Keratinocyte (primary cell): Measurements from ENCODE around the gene FAM43B. TPM values are rescaled to one million over a fixed set of nuclear protein-coding genes. Genes with fewer than 3 reads are reported as not detected.

Experiments used
- DNase-seq: peaks from one replicate; pipeline ENCODE4 v3.0.0-alpha.2; 2011; ENCODE audit warnings: low read depth, missing footprints, low spot score
- FAIRE-seq: peaks from 2 replicates; lab custom pipeline; 2011; peaks lifted over from hg19 to GRCh38; lab: Jason Lieb, UNC
- H2AFZ ChIP-seq: 2 replicates; pipeline ENCODE4 v1.6.0; 2012; ENCODE audit warnings: low read length, control low read depth, inconsistent platforms; ENCODE audit not compliant: control insufficient read depth
- H3K27ac ChIP-seq: 2 replicates; pipeline ENCODE4 v1.5.1; 2011; ENCODE audit warnings: low read length; ENCODE audit not compliant: control insufficient read depth, insufficient read depth
- H3K27me3 ChIP-seq: 3 replicates; pipeline ENCODE4 v1.6.0; 2011; ENCODE audit warnings: low read length; ENCODE audit not compliant: control insufficient read depth, insufficient read depth; ENCODE audit errors: extremely low read depth
- H3K36me3 ChIP-seq, 2 experiments: 2 replicates in 1 of 2; 3 replicates in 1 of 2; pipeline ENCODE4 v1.5.1; 2011; ENCODE audit warnings: low read length in 2 of 2, mild to moderate bottlenecking in 1 of 2; ENCODE audit not compliant: control insufficient read depth in 2 of 2, insufficient read depth in 2 of 2; ENCODE audit errors: extremely low read depth in 1 of 2
- H3K4me1 ChIP-seq: 3 replicates; pipeline ENCODE4 v1.5.1; 2011; ENCODE audit warnings: low read length; ENCODE audit not compliant: control insufficient read depth, insufficient read depth; ENCODE audit errors: extremely low read depth
- H3K4me2 ChIP-seq: 3 replicates; pipeline ENCODE4 v1.6.0; 2011; ENCODE audit warnings: low read depth, low read length; ENCODE audit not compliant: control insufficient read depth, insufficient read depth; ENCODE audit errors: extremely low read depth
- H3K4me3 ChIP-seq, 3 experiments: fragments of 200-600 bp in 1 of 3; sonication (generic) in 1 of 3; 2 replicates in 2 of 3; 3 replicates in 1 of 3; pipeline ENCODE4 v1.5.1; 2011 to 2016; ENCODE audit warnings: low read length in 3 of 3, mild to moderate bottlenecking in 3 of 3, control low read depth in 2 of 3, inconsistent platforms in 1 of 3, low read depth in 1 of 3, mixed read lengths in 1 of 3, mixed run types in 1 of 3, moderate library complexity in 1 of 3; ENCODE audit not compliant: control insufficient read depth in 2 of 3, insufficient read depth in 2 of 3; ENCODE audit errors: extremely low read depth in 1 of 3
- H3K79me2 ChIP-seq: 2 replicates; pipeline ENCODE4 v1.6.0; 2012; ENCODE audit warnings: low read length; ENCODE audit not compliant: control insufficient read depth, insufficient read depth
- H3K9ac ChIP-seq: 3 replicates; pipeline ENCODE4 v1.6.0; 2011; ENCODE audit warnings: low read length; ENCODE audit not compliant: control insufficient read depth, insufficient read depth; ENCODE audit errors: extremely low read depth
- H3K9me1 ChIP-seq: 3 replicates; pipeline ENCODE4 v1.6.0; 2011; ENCODE audit warnings: low read length; ENCODE audit not compliant: control insufficient read depth, insufficient read depth; ENCODE audit errors: extremely low read depth
- H3K9me3 ChIP-seq: 2 replicates; pipeline ENCODE4 v1.5.1; 2012; ENCODE audit warnings: low read depth, low read length; ENCODE audit not compliant: control insufficient read depth
- H4K20me1 ChIP-seq: 3 replicates; pipeline ENCODE4 v1.6.0; 2011; ENCODE audit warnings: low read length; ENCODE audit not compliant: control insufficient read depth, insufficient read depth; ENCODE audit errors: extremely low read depth
- CTCF ChIP-seq, 3 experiments: IDR thresholded peaks in 1 of 3; conservative IDR thresholded peaks in 1 of 3; optimal IDR thresholded peaks in 1 of 3; 2 replicates in 2 of 3; 3 replicates in 1 of 3; pipeline versions ENCODE3 to v1.5.1; 2011; ENCODE audit warnings: low read length in 3 of 3, mild to moderate bottlenecking in 3 of 3, moderate library complexity in 2 of 3, control low read depth in 1 of 3, inconsistent platforms in 1 of 3; ENCODE audit not compliant: insufficient read depth in 2 of 3; ENCODE audit errors: extremely low read depth in 1 of 3
- EZH2 ChIP-seq: IDR thresholded peaks from one replicate; pipeline ENCODE4 v1.6.1; 2012; ENCODE audit warnings: inconsistent platforms, mild to moderate bottlenecking, low read length, moderate library complexity
- dilution Hi-C: fragments of 300-500 bp; cut with MboI; formaldehyde crosslinking; loops from one replicate; pipeline ENCODE4 v1.7.0; 2020; ENCODE audit warnings: low sequenced_read_pairs; ENCODE audit not compliant: extremely low pct_ligation_motif_present
- polyA plus RNA-seq, 5 experiments: library from polyadenylated mRNA; depleted of rRNA in 3 of 5; stranded (reverse) in 3 of 5; stranded (forward) in 1 of 5; unstranded in 1 of 5; fragments of >200 nt; gene quantifications; 1 replicate in 1 of 5; 2 replicates in 3 of 5; 3 replicates in 1 of 5; pipeline versions ENCODE4 v1.2.1 to v1.2.3, GENCODE V29; 2011 to 2012; ENCODE audit warnings: missing spikeins in 2 of 5, low read depth in 1 of 5, low replicate concordance in 1 of 5

The FAM43B gene
- polyA plus RNA-seq, 1 donor (not counting 4 experiments of a cell fraction or from before 2014, with no cell fraction given) = not detected

GRCh38 chr1:20575541-20576336 lies 23.4 kb downstream of the FAM43B start:
- H3K9me3 ChIP-seq = no peaks in the 10 kb centered on the region
- DNase-seq (no peak), FAIRE-seq (no peak)
- no peak overlapping the region for H3K4me2 ChIP-seq
- no peak overlapping the region for H3K4me3 ChIP-seq
- no peaks in the 10 kb centered on the region for H3K9me1 ChIP-seq
- H2AFZ ChIP-seq = no peak overlapping the region
- H3K4me1 ChIP-seq = peaks cover 12% of the 10 kb centered on the region
- no peaks in the 10 kb centered on the region for H3K79me2 ChIP-seq
- dilution Hi-C loops = no loop called here
- no peaks in the 10 kb centered on the region for H4K20me1 ChIP-seq
- no peak overlapping the region for H3K27ac ChIP-seq
- no peaks in the 10 kb centered on the region for H3K36me3 ChIP-seq
- TF ChIP-seq EZH2 = no peak
- no peak overlapping the region for H3K9ac ChIP-seq
- H3K27me3 ChIP-seq = peaks cover 3% of the 10 kb centered on the region

DNA sequence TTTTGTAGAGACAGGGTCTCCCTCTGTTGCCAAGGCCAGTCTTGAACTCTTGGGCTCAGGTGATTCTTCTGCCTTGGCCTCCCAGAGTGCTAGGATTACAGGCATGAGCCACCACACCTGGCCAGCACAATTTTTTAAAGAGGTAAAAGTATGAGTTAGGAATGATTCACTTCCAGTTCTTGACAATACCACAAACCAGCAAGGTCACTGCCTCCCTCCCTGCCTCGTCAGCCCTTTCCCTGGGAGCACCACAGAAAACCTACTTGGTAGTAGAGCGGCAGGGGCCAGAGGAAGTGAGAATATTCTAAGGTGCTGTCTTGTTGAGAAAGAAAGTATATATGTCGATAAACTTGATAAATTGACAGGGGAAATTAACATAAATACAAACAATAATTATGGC lies 25.7 kb downstream of the FAM43B start:
- Histone ChIP-seq H3K4me1 (peaks cover 12% of the 10 kb centered on the region), H3K9me1 (no peaks in the 10 kb centered on the region), H3K27me3 (peaks cover 3% of the 10 kb centered on the region), H3K27ac (no peak overlapping the region), H3K4me2 (no peak overlapping the region), H3K4me3 (no peak overlapping the region), H3K36me3 (no peaks in the 10 kb centered on the region), H3K79me2 (no peaks in the 10 kb centered on the region), H4K20me1 (no peaks in the 10 kb centered on the region), H3K9ac (no peak overlapping the region), H2AFZ (no peak overlapping the region), H3K9me3 (no peaks in the 10 kb centered on the region)
- dilution Hi-C loops = no loop called here
- DNase-seq (no peak), FAIRE-seq (peak; percentile 32)
- TF ChIP-seq EZH2 (no peak), CTCF (optimal IDR thresholded peaks at IDR 0.05 in 1 of 3, IDR thresholded peaks at IDR 0.05 in 1 of 3, conservative IDR thresholded peaks at IDR 0.05 in 1 of 3; ENCODE audit: extremely low read depth in 1 of 3, insufficient read depth in 2 of 3, low read length in 3 of 3) (no peak)
